Measurements from ENCODE around the gene TRIB2. TPM values are rescaled to one million over a fixed set of nuclear protein-coding genes. Genes with fewer than 3 reads are reported as not detected.
A peak's percentile ranks its signal among the peaks of the same experiment; 100 is the strongest.

The TRIB2 gene
- total RNA-seq, 1 donor from 2014 or later = 50.7 TPM

DNA sequence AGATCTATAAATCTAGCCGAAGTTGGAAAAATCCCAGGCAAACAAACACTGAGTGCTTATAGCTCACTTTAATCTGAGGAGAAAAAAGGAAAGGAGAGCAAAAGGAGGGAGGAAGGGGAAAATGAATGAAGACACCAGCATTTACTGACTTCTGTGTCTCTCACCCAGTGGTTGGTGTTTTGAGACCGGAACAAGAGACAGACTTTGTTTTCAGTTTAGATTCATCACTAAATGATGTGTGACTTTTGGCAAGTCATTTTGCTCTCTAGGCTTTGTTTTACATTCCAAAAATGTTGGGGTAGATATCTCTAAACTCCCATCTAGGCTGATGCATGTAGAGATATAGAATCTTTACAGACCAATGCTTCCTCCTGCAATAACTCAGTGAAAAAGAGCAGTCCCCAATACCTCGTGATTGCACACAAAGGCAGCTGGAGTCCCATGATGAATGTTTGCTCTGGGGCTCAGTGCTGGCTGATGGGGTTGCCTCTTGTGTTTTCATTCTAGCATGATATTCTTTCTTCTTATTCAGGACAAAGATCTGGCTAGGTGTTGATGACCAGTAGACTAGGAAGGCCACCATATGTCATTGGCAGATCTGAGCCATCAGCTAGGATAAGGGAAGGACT, 51.4 kb downstream of the TRIB2 start:
- Histone ChIP-seq H3K27me3 (no peaks in the 10 kb centered on the region), H3K4me1 (no peaks in the 10 kb centered on the region), H3K27ac (no peak overlapping the region), H3K36me3 (no peaks in the 10 kb centered on the region), H3K9me3 (no peaks in the 10 kb centered on the region), H3K4me3 (no peak overlapping the region)
- intact Hi-C loops (cut with DNase I) = no loop called here
- no peak for ATAC-seq
- DNase-seq = no peak
- TF ChIP-seq, protein P1, sequence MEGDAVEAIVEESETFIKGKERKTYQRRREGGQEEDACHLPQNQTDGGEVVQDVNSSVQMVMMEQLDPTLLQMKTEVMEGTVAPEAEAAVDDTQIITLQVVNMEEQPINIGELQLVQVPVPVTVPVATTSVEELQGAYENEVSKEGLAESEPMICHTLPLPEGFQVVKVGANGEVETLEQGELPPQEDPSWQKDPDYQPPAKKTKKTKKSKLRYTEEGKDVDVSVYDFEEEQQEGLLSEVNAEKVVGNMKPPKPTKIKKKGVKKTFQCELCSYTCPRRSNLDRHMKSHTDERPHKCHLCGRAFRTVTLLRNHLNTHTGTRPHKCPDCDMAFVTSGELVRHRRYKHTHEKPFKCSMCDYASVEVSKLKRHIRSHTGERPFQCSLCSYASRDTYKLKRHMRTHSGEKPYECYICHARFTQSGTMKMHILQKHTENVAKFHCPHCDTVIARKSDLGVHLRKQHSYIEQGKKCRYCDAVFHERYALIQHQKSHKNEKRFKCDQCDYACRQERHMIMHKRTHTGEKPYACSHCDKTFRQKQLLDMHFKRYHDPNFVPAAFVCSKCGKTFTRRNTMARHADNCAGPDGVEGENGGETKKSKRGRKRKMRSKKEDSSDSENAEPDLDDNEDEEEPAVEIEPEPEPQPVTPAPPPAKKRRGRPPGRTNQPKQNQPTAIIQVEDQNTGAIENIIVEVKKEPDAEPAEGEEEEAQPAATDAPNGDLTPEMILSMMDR (IDR thresholded peaks at IDR 0.05) = no peak

DNA sequence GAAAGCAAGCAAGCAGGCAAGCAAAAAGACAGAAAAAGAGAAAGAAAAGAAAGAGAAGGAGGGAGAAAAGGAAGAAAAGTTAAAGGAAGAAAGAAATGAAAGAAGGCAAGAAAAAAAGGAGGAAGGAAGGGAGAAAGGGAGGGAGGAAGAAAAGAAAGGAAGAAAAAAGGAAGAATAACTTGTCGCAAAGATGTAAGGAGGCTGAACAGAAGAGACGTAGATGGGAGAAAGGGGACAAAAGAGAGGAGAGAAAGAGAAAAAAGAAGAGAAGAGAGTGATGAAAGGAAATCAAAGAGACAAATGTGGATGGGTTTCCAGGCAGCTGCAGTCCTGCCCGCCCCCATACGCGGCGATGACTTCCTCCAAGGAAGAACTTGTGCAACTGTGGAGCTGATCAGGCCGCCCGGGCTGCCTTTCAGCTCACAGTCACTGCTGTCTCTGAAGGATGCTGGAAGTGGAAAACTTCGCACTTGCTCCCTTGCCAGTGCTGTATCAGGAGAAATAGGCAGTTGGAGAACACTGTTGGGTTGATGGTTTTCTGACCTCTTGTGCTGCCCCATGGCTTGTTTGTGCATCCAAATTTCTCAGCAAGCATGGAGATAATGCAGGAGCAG, 52.9 kb downstream of the TRIB2 start:
- DNase-seq = peak; percentile 81
- no peak overlapping the region for H3K27ac ChIP-seq
- H3K36me3 ChIP-seq = no peaks in the 10 kb centered on the region
- TF ChIP-seq, protein P1 (IDR thresholded peaks at IDR 0.05) = no peak
- intact Hi-C loops (cut with DNase I) = no loop called here
- no peak overlapping the region for H3K4me3 ChIP-seq
- H3K27me3 ChIP-seq = no peaks in the 10 kb centered on the region
- no peaks in the 10 kb centered on the region for H3K9me3 ChIP-seq
- ATAC-seq = peak; percentile 62
- no peaks in the 10 kb centered on the region for H3K4me1 ChIP-seq

DNA sequence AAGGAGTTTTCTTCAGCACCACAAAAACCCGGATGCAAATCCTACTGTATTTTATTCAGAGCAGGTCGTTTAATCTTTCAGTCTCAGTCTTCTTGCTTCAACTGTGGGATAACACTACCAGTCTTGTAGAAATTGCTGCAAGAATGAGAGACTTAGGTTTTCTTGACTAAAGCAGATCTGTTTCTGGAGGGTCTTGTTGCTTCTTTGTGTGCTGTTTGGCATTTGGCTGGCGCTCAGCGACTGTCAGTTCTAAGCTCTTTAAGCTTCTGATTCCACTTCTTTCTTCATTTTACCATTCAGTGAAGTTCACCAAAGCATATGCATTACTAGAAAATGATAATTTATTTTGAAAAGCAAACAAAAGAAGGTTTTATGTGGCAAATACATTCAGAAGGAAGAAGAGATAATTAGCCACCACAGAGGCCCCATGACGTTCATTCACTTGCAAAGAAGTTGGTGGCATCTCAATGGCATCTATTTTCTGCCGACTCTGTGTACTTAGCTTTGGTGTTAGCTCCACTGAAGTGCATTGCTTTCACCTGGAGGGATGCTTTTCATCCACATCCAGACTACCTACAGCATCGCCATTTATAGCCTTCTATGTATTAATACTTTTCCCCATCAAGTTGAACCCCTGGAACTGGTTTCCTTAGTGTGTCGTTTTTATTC, 53.7 kb downstream of the TRIB2 start:
- TF ChIP-seq, protein P1 (IDR thresholded peaks at IDR 0.05) = no peak
- H3K36me3 ChIP-seq = no peaks in the 10 kb centered on the region
- no peaks in the 10 kb centered on the region for H3K27me3 ChIP-seq
- no peak overlapping the region for H3K4me3 ChIP-seq
- intact Hi-C loops (cut with DNase I) = no loop called here
- H3K4me1 ChIP-seq = no peaks in the 10 kb centered on the region
- no peaks in the 10 kb centered on the region for H3K9me3 ChIP-seq
- H3K27ac ChIP-seq = no peak overlapping the region
- no peak for DNase-seq
- no peak for ATAC-seq

DNA sequence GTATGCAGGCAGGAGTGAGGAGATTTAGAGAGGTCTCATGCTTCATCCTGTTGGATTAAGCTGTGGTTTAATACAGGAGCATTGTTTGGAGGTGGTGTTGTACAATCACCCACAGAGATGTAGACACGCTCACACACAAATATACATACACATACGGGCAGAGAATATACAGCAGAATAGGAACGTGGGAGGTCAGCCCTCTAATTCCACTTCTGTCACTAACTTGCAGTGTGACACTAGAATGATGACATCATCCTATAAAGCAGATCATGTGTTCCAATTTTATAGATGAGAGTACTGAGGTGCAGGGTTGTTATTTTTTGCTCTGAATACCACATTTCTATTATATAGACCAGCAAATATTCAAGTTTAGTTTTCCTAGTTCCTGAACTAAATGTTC, 54.4 kb downstream of the TRIB2 start:
- intact Hi-C loops (cut with DNase I) = no loop called here
- DNase-seq (no peak), ATAC-seq (no peak)
- Histone ChIP-seq H3K4me3 (no peak overlapping the region), H3K27me3 (no peaks in the 10 kb centered on the region), H3K9me3 (no peaks in the 10 kb centered on the region), H3K36me3 (no peaks in the 10 kb centered on the region), H3K27ac (no peak overlapping the region), H3K4me1 (no peaks in the 10 kb centered on the region)
- TF ChIP-seq, protein P1 (IDR thresholded peaks at IDR 0.05) = no peak

DNA sequence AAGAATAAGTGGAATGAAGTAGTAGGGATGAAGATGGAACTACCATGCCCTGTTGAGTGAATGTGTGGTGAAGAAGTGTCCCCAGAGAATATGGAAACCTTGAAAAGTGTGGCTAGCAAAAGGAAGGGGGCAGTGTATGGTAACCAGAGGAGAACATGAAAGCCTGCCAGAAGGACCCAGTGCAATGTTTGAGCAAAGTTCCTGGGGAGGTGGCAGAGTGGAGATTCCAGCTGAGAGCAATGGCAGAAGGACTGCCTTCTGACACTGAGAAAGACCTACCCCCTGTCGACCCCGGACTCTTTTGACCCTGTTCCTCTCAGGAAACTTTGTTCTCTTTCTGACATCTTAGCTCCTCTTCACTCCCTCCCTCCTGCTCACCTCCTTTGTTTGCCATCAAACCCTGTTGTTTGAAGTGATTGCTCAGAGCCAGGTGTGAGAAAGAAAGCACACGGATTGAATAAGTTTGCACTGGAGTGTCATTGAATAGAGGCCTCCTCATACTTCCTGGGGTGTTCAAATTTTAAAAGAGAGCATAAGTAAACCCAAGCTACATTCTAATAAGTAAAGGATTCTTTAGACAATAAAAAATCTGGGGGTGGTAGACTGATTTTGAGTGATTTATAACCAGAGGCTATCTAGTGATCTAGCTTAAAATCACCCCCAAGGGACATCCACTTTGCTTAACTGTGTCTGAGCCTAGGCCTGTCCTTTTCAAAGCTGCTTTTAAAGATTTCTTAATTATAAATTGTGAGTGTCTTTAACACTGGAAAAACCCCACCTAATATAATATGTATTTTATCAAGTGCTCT, 57.1 kb downstream of the TRIB2 start:
- no peak overlapping the region for H3K27ac ChIP-seq
- intact Hi-C loops (cut with DNase I) = no loop called here
- no peak overlapping the region for H3K4me3 ChIP-seq
- no peaks in the 10 kb centered on the region for H3K36me3 ChIP-seq
- TF ChIP-seq, protein P1 (IDR thresholded peaks at IDR 0.05) = no peak
- no peaks in the 10 kb centered on the region for H3K27me3 ChIP-seq
- no peak for ATAC-seq
- H3K4me1 ChIP-seq = no peaks in the 10 kb centered on the region
- H3K9me3 ChIP-seq = no peaks in the 10 kb centered on the region
- DNase-seq = no peak

Data from upper lobe of right lung (tissue), 1 donor.